NCI-H2171 treated with DMSO at 0.1 percent for 48 hours (cell line): ENCODE data around the gene HSD17B10.
"Not testable (repeated sequence)": the region's sequence is repeated elsewhere in the genome, so short reads cannot be mapped to it uniquely, and the experiment has no call there.

ENCODE experiments used
- DNase-seq: peaks from one replicate; lab custom pipeline; 2025; lab: John Stamatoyannopoulos, UW

Gene HSD17B10

GRCh38 chrX:53433651-53434639, at the start of gene HSD17B10:
TSS of gene HSD17B10 (minus strand) at chrX:53434370. CDS start at chrX:53434345, 25 bp downstream.
- peak; percentile 79 for DNase-seq

GRCh38 chrX:53483416-53483815, 49.2 kb upstream of the HSD17B10 start:
- DNase-seq: no peak

- DNase-seq: peak; percentile 12
Observed at GRCh38 chrX:53481816-53482465, 47.8 kb upstream of the HSD17B10 start.

GRCh38 chrX:53481093-53481492, 46.9 kb upstream of the HSD17B10 start:
- no peak for DNase-seq

DNA sequence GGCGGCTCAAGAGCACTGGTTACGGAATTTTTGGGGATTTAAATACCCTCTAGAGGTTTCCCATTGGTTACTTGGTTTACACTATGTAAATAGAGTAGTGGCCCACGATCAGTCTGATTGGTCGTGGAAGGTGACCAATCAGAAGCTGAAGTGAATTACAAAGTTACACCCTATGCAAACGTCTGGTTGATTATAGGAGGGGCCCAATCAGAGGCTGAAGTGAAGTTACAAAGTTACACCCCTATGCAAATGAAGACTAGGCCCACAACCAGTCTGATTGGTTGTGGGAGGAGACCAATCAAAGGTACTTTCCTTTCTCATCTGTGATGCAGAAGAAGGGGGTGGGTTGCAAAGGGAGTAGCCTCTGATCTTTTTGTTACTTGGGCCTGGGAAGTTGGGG, 45.1 kb upstream of the HSD17B10 start:
- no peak for DNase-seq

DNA sequence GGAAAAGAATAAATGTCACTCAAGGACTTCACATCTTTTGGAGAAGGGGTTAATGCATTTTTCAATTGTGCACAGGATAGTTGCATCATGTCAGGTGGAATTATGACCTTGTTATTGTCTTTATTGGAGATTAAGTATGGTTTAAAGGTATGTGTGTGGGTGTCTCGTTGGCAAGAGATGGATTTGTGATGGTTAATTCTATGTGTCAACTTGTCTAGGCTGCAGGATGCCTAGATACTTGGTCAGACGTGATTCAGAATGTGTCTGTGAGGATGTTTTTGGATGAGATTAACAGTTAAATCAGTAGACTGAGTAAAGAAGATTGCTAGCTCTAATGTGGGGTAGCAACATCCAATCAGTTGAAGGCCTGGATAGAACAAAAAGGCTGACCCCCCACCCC, 42.2 kb upstream of the HSD17B10 start:
- DNase-seq: no peak

DNA sequence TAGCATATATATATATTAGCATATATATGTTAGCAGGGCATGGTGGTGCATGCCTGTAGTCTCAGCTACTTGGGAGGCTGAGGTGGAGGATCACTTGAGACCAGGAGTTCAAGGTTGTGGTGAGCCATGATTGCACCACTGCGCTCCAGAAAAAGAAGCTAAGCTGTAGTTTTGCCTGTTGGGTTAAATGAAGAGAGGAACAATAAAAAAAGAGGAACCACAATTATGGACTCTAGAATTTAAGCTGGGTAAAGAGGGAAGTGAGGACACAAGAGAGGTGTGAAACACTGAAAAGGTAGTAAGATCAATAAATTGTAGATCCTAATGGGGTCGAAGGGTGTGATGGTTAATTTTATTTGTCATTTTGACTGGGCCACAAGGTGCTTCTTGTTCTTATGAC, 40.5 kb upstream of the HSD17B10 start:
- no peak for DNase-seq

GRCh38 chrX:53471346-53471745, 37.2 kb upstream of the HSD17B10 start:
- no peak for DNase-seq

- not testable (repeated sequence) for DNase-seq
Observed at GRCh38 chrX:53468659-53469058, 34.5 kb upstream of the HSD17B10 start.

- DNase-seq: no peak
Observed at GRCh38 chrX:53458082-53458481, 23.9 kb upstream of the HSD17B10 start.

DNA sequence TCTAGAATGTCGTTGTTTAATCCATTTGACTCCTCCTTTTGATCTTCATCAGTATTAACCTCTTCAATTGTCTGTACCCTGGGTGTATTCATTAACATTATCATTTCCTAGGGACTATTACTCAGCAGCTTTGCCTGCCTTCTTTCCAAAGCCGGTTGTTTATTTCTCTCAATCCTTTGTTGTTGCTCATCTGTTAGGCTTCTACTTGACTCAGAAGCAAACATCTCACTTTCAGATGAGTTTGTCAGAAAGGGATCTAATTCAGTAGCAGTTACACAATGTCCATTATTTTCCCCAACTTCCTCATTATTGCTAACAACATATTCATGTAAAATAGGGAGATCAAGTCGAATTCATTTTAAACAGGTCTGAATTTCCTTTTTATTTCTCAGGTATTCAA, 22.1 kb upstream of the HSD17B10 start:
- no peak for DNase-seq

- DNase-seq: no peak
Observed at GRCh38 chrX:53452812-53453211, 18.6 kb upstream of the HSD17B10 start.

DNA sequence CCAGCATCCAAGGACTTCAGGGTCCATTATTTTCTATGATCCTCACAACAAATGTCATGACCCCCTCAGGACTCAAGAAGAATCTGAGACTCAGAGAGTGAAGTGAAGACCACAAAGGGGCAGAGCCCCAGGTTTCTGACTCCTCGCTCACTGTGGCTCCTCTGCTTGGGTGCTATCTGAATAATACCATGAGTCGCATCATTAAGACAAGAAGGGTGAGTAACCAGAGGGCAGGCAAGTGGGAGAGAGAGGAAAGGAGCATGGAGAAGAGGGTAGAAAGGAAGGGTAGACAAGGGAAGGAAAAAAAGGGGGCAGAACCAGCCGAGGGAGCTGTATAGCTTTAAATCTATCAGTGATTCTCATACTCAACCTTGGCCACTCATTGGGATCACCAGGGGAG, 15.5 kb upstream of the HSD17B10 start:
- no peak for DNase-seq

GRCh38 chrX:53447441-53447840, 13.3 kb upstream of the HSD17B10 start:
- DNase-seq: no peak

- DNase-seq: peak; percentile 1
Observed at GRCh38 chrX:53445977-53446376, 11.8 kb upstream of the HSD17B10 start.

GRCh38 chrX:53442322-53442631, 8.1 kb upstream of the HSD17B10 start:
- no peak for DNase-seq

DNA sequence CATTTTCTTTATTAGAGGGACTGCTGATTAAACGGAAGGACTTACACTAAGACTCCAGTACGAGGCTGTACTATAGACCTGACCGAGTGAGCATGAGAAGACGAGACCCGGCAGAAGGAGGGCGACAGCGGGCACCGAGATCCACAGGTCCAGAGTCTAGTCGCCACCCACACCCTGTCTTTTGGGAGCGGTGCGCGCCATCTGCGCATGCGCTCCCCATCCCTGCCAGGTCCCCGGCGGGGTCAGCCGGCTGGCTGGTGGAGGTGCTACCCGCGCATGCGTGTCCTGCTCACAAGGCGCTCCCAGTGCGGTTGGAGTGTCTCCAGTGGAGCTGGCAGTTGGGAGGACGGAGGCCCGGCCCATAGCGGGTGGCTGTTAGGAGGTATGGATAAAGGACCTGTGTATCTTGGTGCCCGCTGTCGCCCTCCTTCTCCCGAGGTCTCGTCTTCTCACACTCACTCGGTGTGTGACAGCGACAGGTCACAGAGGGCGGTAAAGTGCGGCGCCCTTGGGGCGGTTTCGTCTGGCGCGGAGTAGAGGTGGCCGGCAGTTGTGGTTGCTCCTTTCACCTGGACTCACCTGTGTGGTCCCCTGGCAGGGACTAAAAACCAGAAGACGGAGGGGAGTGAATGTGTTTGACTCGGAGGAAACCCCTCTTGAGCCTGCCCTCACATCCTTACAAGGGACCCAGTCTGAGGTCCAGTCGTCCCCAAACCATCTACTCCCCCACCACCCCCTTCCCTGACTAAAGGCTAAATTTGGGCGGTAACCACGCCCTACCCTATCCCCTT, 7.6 kb upstream of the HSD17B10 start:
- peak; percentile 68 for DNase-seq

DNA sequence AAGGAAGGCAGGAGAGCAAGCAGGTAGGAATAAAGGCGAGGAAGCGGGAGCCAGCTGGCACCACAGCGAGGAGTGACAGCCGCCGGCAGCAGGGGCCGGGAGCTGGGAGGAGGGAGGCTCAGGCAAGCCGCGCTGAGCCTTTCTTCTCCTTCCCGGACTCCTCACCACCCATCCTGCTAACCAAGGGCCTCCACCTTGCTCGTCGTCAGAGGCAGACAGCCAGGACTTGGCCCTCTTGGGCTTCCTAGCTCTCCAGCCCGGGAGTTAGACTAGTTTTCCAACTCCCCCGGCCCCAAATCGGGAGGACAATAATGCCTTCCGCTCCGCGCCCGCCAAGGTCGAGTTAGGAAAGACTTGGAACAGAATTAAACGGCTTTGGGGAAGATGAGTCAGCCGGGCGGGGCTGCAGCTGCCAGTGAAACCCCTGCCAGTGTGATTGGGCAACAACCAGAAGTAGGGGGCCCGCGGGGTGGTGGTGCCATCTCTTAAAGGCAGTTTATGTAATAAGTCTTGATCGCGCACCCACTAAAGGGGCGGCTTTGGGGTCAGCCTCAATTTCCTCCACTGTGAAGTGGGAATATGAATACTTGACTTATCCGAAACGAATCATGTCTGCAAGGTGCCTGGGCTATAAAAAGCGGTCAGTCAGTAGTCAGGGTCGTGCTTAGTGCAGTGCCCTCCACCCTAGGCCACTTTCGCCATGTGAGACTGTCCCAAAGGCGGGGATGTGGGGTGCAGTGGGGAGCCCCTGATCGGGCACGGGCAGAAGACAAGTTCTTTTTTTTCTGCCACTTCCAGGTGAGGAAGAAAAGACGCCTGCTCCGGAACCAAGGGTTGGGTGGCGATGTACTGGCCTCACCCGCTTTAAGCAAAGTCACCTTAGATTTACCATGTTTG, 6.7 kb upstream of the HSD17B10 start:
- peak; percentile 46 for DNase-seq

DNA sequence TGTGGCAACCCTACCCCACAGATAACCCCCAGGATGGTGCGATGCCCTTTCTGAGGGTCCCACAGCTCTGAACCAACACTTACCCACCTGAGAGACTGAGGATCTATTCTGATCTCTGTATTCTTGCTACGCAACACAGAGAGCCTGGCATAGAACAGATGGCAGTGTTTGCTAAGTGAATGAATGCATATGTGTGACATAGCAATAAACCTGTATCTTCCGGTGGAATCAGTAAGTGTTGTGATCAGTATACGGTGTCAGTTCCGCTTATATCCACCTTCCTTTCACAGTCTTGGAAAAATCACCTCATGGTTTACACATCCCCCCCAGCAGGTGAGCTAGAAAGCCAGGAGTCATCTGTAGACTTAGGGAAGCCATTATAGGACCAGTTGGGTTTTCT, 5.9 kb upstream of the HSD17B10 start:
- peak; percentile 80 for DNase-seq

DNA sequence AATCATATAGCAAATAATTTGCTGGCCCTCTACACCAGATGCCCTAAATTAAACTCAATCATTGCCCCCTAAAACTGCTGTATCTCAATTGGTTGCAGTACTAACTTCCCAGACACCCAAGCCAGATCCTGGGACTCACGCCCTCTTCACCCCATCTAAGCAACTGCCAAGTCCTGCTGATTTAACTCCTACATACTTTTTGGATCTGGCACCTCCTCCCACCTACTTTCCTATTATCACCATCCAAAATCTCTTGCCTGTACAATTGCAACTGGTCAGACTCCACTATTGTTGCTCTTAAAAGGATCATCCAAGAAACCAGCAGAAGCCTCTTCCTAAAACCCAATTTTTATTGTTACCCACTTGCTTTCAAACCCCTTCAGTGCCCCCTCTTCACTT, 4.7 kb upstream of the HSD17B10 start:
- no peak for DNase-seq

- no peak for DNase-seq
Observed at GRCh38 chrX:53438174-53438831, 4.1 kb upstream of the HSD17B10 start.
